GM12878 (cell line): ENCODE measurements around the gene ARID5B. TPM values are rescaled to one million over a fixed set of nuclear protein-coding genes. Genes with fewer than 3 reads are reported as not detected.

Source experiments
- CEBPB ChIP-seq, 2 experiments: fragments of 150-350 bp in 1 of 2; IDR thresholded peaks; 2 replicates each; pipeline ENCODE4 v1.6.1; 2012 to 2014; ENCODE audit warnings: low read depth in 2 of 2, low read length in 2 of 2, borderline replicate concordance in 1 of 2, inconsistent platforms in 1 of 2
- CUX1 ChIP-seq: IDR thresholded peaks from 2 replicates; pipeline ENCODE4 v1.6.1; 2012; ENCODE audit warnings: improper control_type of control experiment, low read depth, low read length; ENCODE audit not compliant: insufficient replicate concordance
- EP300 ChIP-seq, 2 experiments: fragments of 150-350 bp in 1 of 2; IDR thresholded peaks; 2 replicates each; pipeline ENCODE4 v1.6.1; 2011 to 2012; ENCODE audit warnings: low read depth in 2 of 2, low read length in 2 of 2, borderline replicate concordance in 1 of 2, improper control_type of control experiment in 1 of 2, inconsistent platforms in 1 of 2; ENCODE audit not compliant: control insufficient read depth in 1 of 2
- GABPA ChIP-seq: IDR thresholded peaks from 2 replicates; pipeline ENCODE4 v1.6.1; 2014; ENCODE audit warnings: antibody characterized with exemption, low read depth, mild to moderate bottlenecking, inconsistent platforms
- MXI1 ChIP-seq: fragments of 150-350 bp; IDR thresholded peaks from 2 replicates; pipeline ENCODE4 v1.6.1; 2011; ENCODE audit warnings: low read depth, mild to moderate bottlenecking, inconsistent platforms, low read length, improper control_type of control experiment
- NBN ChIP-seq: fragments of 450-650 bp; IDR thresholded peaks from 2 replicates; pipeline ENCODE4 v1.6.1; 2016
- PAX8 ChIP-seq: fragments of 450-650 bp; IDR thresholded peaks from 2 replicates; pipeline ENCODE4 v1.6.1; 2017; ENCODE audit warnings: mild to moderate bottlenecking, moderate library complexity
- POLR2A ChIP-seq: IDR thresholded peaks from 2 replicates; pipeline ENCODE4 v1.6.1; 2011; ENCODE audit warnings: low read depth, mild to moderate bottlenecking, low read length
- SMARCA5 ChIP-seq: fragments of 450-650 bp; IDR thresholded peaks from 2 replicates; pipeline ENCODE4 v1.6.1; 2017; ENCODE audit warnings: mild to moderate bottlenecking
- SPI1 ChIP-seq: IDR thresholded peaks from 2 replicates; pipeline ENCODE4 v1.6.1; 2011; ENCODE audit warnings: low read depth, mild to moderate bottlenecking, low read length, moderate library complexity, borderline replicate concordance; ENCODE audit not compliant: insufficient read depth
- USF1 ChIP-seq: IDR thresholded peaks from 2 replicates; pipeline ENCODE4 v1.6.1; 2011; ENCODE audit warnings: borderline replicate concordance, low read depth, mild to moderate bottlenecking, moderate library complexity, mixed read lengths, low read length; ENCODE audit not compliant: insufficient read depth; ENCODE audit errors: extremely low read length
- ZNF622 ChIP-seq: fragments of 450-650 bp; IDR thresholded peaks from 2 replicates; pipeline ENCODE4 v1.6.1; 2017; ENCODE audit warnings: mild to moderate bottlenecking, inconsistent platforms
- polyA plus RNA-seq, 11 experiments: library from polyadenylated mRNA; depleted of rRNA in 4 of 11; unstranded in 6 of 11; stranded (reverse) in 5 of 11; fragments of >200 nt; fragmentation: Nextera tagmentation in 4 of 11; fragmentation: Illumina TruSeq in 1 of 11; extraction: Ambion mirVana in 4 of 11; extraction: Trizol in 1 of 11; gene quantifications; 1 replicate in 1 of 11; 2 replicates in 10 of 11; pipeline versions ENCODE4 v1.2.1 to v1.2.3, GENCODE V29; 2011 to 2016; ENCODE audit warnings: inconsistent platforms in 2 of 11, missing spikeins in 2 of 11, low read depth in 1 of 11
- total RNA-seq, 4 experiments: library from RNA; depleted of rRNA in 3 of 4; stranded (reverse); fragments of >200 nt in 3 of 4; fragmentation: Illumina TruSeq in 1 of 4; extraction: Trizol in 1 of 4; gene quantifications; 2 replicates each; pipeline versions ENCODE4 v1.2.1 to v1.2.3, GENCODE V29; 2013 to 2021
- TF ChIP-seq, protein P1 (sequence below): fragments of 150-350 bp; IDR thresholded peaks from 2 replicates; pipeline ENCODE4 v1.6.1; 2014; ENCODE audit warnings: mild to moderate bottlenecking, low read depth, low read length
- TF ChIP-seq, protein P2 (sequence below): fragments of 450-650 bp; IDR thresholded peaks from 2 replicates; pipeline ENCODE4 v1.6.1; 2017; ENCODE audit warnings: mild to moderate bottlenecking, moderate library complexity
- TF ChIP-seq, protein P3 (sequence below): fragments of 450-650 bp; conservative IDR thresholded peaks from 2 replicates; pipeline ENCODE4 v1.6.1; 2017; ENCODE audit warnings: mild to moderate bottlenecking, moderate library complexity

ARID5B gene
- total and polyA plus RNA-seq, 10 of the 15 experiments (the other 5 are each of a cell fraction or from before 2014, with no cell fraction given), result 2.7 to 8.5 (median 6.1) TPM

DNA sequence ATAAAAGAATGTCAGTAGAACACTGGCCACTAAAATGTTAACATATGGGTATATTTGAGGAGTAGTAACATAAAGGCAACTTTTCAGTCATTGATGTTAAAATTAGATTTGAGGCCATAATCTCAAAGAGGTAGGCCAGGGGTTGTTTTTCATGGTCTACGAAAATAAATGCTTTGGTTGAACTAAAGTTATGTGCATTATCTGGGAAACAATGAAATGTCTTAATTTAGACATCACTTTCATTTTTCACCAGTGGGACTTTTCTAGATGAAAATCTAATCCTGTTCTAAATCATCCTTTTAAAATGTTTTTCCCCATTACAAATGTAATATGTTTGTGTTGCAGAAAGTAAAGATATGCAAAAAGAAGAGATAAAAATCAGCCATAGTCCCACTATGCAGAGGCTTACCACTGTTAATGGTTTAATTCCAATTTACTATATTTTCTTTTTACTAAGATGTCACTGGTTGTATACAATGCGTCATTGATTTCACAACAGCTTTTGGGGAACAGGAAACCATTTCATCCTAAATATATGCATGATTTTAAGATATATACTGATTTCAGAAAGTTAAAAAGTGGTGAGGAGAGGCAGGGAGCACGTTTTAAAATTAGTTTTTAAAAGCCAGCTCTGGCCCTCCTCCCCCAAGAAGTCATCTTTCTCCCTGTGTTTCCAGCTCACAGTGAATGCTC lies 64.3 kb downstream of the ARID5B start (continued):
- TF ChIP-seq CUX1 (no peak), SPI1 (no peak), EP300 (IDR thresholded peaks at IDR 0.05; ENCODE audit: borderline replicate concordance in 1 of 2, control insufficient read depth in 1 of 2, low read depth in 2 of 2, low read length in 2 of 2) (peak in 1 of 2 experiments; percentile 66; a peak in 1 of 4 replicates), SMARCA5 (no peak), POLR2A (no peak), PAX8 (no peak), NBN (0 out of 2 replicates have a peak, but pooled peaks have one; percentile 15), MXI1 (no peak), ZNF622 (no peak), CEBPB (IDR thresholded peaks at IDR 0.05; ENCODE audit: borderline replicate concordance in 1 of 2, low read depth in 2 of 2, low read length in 2 of 2) (peak in 1 of 2 experiments; percentile 33; a peak in 1 of 4 replicates), USF1 (no peak), GABPA (peak; percentile 37; the same call in 1 of the 2 replicates)
- TF ChIP-seq, protein P1, sequence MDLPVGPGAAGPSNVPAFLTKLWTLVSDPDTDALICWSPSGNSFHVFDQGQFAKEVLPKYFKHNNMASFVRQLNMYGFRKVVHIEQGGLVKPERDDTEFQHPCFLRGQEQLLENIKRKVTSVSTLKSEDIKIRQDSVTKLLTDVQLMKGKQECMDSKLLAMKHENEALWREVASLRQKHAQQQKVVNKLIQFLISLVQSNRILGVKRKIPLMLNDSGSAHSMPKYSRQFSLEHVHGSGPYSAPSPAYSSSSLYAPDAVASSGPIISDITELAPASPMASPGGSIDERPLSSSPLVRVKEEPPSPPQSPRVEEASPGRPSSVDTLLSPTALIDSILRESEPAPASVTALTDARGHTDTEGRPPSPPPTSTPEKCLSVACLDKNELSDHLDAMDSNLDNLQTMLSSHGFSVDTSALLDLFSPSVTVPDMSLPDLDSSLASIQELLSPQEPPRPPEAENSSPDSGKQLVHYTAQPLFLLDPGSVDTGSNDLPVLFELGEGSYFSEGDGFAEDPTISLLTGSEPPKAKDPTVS, result no peak
- TF ChIP-seq, protein P2, sequence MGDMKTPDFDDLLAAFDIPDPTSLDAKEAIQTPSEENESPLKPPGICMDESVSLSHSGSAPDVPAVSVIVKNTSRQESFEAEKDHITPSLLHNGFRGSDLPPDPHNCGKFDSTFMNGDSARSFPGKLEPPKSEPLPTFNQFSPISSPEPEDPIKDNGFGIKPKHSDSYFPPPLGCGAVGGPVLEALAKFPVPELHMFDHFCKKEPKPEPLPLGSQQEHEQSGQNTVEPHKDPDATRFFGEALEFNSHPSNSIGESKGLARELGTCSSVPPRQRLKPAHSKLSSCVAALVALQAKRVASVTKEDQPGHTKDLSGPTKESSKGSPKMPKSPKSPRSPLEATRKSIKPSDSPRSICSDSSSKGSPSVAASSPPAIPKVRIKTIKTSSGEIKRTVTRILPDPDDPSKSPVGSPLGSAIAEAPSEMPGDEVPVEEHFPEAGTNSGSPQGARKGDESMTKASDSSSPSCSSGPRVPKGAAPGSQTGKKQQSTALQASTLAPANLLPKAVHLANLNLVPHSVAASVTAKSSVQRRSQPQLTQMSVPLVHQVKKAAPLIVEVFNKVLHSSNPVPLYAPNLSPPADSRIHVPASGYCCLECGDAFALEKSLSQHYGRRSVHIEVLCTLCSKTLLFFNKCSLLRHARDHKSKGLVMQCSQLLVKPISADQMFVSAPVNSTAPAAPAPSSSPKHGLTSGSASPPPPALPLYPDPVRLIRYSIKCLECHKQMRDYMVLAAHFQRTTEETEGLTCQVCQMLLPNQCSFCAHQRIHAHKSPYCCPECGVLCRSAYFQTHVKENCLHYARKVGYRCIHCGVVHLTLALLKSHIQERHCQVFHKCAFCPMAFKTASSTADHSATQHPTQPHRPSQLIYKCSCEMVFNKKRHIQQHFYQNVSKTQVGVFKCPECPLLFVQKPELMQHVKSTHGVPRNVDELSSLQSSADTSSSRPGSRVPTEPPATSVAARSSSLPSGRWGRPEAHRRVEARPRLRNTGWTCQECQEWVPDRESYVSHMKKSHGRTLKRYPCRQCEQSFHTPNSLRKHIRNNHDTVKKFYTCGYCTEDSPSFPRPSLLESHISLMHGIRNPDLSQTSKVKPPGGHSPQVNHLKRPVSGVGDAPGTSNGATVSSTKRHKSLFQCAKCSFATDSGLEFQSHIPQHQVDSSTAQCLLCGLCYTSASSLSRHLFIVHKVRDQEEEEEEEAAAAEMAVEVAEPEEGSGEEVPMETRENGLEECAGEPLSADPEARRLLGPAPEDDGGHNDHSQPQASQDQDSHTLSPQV, result no peak
- TF ChIP-seq, protein P3, sequence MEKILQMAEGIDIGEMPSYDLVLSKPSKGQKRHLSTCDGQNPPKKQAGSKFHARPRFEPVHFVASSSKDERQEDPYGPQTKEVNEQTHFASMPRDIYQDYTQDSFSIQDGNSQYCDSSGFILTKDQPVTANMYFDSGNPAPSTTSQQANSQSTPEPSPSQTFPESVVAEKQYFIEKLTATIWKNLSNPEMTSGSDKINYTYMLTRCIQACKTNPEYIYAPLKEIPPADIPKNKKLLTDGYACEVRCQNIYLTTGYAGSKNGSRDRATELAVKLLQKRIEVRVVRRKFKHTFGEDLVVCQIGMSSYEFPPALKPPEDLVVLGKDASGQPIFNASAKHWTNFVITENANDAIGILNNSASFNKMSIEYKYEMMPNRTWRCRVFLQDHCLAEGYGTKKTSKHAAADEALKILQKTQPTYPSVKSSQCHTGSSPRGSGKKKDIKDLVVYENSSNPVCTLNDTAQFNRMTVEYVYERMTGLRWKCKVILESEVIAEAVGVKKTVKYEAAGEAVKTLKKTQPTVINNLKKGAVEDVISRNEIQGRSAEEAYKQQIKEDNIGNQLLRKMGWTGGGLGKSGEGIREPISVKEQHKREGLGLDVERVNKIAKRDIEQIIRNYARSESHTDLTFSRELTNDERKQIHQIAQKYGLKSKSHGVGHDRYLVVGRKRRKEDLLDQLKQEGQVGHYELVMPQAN, result no peak
